GM18858 (cell line): ENCODE measurements around the gene MLLT6.

Source experiments
- ATAC-seq: cut with Tn5 transposase; IDR thresholded peaks from one replicate; pipeline ENCODE4 v1.9.1; 2021; ENCODE audit not compliant: unreplicated experiment

The MLLT6 gene

GRCh38 chr17:38704606-38705522 lies at the start of gene MLLT6:
Gene MLLT6, plus strand, starts transcription at chr17:38705273. Its CDS starts 360 bp downstream, at chr17:38705633.
- no peak for ATAC-seq

GRCh38 chr17:38656959-38657823 lies 47.9 kb upstream of the MLLT6 start:
- ATAC-seq: no peak

GRCh38 chr17:38657824-38658740 lies 47.0 kb upstream of the MLLT6 start:
- ATAC-seq: no peak

DNA sequence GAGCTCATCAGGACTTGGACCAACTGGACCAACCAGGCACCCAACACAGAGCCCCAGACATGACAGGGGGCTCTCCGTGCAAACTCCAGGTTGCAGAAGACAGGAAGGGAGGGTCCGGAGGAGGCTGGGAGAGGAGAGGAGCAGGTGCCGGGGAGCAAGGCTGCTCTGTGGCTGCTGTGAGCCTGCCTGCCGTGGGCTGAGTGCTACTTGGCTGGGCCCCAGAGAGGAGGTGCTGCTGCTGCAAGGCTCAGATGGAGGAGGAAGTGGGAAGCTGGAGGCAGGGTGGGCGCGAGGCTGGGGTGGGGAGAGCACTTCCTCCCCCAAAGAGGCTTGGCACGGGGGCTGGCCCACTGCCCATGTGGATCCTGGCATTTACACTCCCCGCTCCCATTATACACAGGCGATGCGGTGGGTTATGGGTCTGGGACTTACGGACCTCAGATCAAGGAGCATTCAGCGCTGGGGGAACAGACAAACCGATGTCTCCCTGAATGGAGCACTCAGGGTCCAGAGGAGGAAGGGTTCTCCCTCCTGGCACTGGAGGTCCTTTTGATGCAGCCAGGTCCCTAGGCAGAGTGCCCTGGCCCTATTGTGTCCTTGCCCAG lies 46.2 kb upstream of the MLLT6 start:
- no peak for ATAC-seq

DNA sequence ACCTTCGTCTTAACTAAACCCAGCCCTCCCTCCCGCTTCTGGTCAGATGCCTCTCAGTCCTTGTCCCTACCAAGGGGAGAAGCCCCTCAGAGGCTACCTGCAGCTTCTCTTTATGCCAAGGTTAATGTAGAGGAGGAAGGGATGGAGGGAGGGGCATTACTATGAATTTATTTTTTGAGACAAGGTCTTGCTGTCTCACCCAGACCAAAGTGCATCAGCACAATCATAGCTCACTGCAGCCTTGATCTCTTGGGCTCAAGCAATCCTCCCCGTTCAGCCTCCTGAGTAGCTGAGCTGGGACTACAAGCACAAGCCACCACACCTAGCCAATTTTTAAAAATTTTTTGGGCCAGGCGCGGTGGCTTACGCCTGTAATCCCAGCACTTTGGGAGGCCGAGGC lies 45.7 kb upstream of the MLLT6 start:
- no peak for ATAC-seq

- no peak for ATAC-seq
Observed at GRCh38 chr17:38660097-38661025, 44.7 kb upstream of the MLLT6 start.

DNA sequence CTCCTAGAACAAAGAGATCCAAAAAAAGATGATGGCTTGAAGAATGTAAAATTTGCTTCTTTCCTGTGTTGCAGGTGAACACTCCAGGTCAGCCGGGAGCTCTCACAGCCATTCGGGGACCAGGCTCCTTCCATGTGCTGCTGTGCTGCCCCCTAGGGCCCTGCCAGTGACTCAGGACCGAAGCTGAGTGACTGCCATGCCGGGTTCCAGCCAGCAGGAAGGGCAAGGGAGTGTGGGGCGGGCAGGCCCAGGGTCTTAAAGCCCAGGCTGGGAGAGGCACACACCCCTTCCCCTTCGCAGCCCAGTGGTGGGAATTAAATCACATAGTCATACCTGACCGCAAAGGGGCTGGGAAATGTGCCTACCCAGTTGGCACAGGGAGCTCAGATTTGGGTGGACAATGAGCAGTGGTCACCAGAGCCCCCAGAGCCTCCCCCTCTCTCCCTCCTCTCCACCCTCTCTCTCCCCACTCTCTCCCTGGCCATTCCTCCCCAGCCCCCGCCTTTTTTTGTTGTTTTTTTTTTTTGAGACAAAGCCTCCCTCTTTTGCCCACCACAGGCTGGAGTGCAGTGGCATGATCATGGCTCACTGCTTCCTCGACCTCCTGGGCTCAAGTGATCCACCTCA lies 41.8 kb upstream of the MLLT6 start:
- no peak for ATAC-seq

DNA sequence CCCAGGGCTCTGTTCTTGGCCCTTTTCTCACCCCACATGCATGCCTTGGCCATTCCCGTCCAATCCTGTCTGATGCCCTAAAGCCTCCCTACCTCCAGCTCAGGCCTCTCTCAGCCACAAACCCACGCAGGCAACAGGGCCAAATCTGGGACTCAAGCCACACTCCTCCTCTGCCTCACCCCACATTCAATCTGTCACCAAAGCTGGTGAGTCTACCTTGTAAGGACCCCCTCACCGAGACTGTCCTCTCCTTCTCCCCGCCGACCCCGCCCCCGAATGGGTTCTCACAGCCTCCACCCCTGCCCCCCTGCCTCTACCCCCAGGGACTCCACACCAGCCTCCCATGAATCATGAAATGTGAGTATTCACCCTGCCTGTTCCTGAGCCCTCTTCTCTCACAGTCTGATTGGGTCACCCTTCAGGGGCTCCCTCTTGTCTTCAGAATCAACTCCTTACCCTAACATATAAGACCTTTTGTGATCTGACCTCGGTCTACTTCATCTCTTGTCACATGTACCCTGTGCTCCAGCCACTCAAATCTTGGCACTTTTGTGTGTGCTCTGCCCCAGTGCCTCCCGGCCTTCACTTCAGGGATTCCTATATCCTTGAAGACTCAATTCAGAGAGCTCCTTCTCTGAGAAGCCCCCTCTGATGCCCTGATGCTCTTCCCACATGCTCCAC lies 41.0 kb upstream of the MLLT6 start:
- no peak for ATAC-seq

GRCh38 chr17:38667099-38667786 lies 37.8 kb upstream of the MLLT6 start:
- no peak for ATAC-seq

DNA sequence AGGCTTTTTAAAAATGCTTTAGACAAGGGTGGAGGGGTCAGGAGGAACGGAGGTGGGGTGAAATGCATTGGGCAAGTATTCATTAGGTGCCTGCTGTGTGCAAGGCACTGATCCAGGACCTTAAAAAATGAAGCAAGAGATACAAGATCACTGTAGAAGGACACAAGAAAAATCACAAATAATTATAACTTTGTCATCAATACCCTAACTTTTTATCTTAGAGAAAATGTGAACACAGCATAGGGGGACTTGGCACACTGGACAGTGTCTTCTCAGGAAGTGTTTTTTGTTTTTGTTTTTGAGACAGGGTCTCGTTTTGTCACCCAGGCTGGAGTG lies 37.3 kb upstream of the MLLT6 start:
- no peak for ATAC-seq

GRCh38 chr17:38669520-38669919 lies 35.6 kb upstream of the MLLT6 start:
- ATAC-seq: no peak

DNA sequence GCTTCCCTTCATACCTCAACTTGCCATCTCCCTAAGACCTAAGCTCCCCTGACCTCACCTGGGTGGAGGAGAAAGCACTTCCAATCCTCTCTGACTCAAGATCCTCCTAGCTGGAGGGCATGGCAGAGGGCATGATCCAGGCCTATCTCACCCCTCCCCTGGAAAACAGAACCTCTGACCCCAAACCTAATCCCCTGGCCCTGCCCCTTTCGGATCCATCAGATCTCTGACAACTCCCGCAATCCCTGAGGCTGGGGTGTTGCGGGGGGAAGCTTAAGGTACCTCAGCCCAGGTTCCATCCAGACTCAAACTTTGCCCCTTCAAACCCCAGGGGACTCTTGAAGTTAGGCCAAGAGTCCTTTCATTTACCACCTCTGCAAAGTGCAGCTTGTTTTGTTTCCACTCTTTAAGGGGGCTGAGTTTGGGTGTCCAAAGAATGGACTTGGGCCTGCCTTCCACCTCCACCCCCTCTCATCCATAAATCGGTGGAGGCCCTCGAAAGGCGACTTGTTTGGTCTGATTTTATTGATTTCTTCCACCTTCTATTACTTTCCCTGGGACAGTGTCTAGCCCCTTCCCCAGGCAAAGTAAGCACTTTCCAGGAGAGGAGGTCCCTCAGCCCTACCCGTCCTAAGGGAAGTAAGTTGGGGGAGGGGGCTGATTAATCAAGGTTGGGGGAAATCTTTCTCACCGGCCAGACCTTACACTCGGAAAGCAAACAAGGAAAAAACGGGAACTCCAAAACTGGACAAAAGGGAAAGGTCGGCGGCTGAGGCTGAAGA lies 32.9 kb upstream of the MLLT6 start:
- no peak for ATAC-seq

- no peak for ATAC-seq
Observed at GRCh38 chr17:38672788-38673706, 32.0 kb upstream of the MLLT6 start.

GRCh38 chr17:38673707-38674013 lies 31.4 kb upstream of the MLLT6 start:
- ATAC-seq: no peak

- no peak for ATAC-seq
Observed at GRCh38 chr17:38674014-38674748, 30.9 kb upstream of the MLLT6 start.
